RKO (cell line): ENCODE measurements around the gene LIME1.

Experiments used
- DNase-seq: peaks from one replicate; pipeline ENCODE4 v3.0.0-alpha.2; 2016; ENCODE audit warnings: low spot score

LIME1 gene, protein sequence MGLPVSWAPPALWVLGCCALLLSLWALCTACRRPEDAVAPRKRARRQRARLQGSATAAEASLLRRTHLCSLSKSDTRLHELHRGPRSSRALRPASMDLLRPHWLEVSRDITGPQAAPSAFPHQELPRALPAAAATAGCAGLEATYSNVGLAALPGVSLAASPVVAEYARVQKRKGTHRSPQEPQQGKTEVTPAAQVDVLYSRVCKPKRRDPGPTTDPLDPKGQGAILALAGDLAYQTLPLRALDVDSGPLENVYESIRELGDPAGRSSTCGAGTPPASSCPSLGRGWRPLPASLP

DNA sequence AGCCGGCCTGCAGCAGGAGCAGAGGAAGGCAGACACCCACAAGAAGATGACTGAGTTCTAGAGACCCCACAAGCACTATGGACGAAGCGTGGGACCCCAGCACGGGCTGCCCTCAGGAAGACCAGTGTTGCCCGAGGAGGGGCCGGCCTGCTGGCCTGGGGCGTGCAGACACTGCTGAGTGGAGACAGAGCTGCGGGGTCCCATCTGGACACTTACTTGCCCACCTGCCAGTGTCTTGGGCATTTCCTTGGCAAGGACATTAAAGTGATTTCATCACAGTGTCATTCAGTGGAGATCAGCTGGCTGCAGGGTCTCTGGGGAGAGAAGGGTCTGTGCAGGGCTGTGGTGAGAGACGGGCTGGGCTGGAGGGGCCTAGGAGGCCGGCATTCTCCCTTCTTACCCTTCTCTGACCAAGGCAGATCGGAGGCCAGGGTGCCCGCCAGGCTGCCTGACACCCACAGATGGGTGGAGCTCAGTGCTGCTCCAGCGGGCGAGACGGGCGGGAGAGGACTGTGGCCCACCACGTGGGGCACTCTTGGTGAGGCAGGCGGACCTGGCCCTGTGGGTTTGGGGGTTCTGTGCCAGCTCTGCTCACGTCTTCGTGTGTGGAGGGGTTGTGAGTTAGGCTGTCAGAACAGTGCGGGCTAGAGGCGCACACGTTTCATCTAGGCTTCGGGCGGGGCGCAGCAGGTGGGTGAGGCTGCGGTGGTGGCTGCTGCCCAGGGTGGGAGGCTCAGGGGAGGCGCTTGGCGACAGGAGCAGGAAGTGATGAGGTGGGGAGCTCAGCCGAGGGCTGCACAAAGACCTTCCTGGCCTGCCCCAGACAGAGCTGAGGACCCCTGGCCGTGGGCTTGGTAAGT, at the start of gene LIME1:
LIME1 (plus strand) TSS at position 806 of the 860 bp plus-strand sequence. CDS start 886 bp downstream, outside the sequence.
- no peak for DNase-seq

DNA sequence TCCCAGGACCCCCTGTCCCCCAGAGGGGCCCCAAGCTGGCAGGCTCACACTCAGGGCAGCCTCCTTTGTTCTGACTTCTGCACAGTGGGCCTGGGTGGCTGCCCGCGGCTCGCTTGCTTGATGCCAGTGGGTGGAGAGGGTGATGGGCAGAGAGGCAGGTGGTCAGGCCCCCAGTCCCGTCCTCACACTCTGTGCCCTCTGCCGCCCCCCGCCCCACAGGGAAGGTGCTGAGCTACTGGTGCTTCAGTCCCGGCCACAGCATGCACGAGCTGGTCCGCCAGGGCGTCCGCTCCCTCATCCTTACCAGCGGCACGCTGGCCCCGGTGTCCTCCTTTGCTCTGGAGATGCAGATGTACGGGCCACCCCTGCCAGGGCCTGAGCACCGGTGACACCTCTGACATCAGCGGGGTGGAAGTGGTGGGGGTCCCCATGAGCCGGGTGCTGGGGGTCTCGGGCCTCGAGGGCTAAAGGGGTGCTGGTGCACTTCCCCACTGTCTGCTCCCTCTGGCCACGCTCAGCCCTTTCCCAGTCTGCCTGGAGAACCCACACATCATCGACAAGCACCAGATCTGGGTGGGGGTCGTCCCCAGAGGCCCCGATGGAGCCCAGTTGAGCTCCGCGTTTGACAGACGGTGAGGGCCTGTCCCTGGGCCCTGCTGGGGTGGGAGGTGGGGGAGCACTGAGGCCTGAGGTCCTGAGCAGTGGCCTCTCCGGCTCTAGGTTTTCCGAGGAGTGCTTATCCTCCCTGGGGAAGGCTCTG, 48.9 kb upstream of the LIME1 start:
- no peak for DNase-seq

DNA sequence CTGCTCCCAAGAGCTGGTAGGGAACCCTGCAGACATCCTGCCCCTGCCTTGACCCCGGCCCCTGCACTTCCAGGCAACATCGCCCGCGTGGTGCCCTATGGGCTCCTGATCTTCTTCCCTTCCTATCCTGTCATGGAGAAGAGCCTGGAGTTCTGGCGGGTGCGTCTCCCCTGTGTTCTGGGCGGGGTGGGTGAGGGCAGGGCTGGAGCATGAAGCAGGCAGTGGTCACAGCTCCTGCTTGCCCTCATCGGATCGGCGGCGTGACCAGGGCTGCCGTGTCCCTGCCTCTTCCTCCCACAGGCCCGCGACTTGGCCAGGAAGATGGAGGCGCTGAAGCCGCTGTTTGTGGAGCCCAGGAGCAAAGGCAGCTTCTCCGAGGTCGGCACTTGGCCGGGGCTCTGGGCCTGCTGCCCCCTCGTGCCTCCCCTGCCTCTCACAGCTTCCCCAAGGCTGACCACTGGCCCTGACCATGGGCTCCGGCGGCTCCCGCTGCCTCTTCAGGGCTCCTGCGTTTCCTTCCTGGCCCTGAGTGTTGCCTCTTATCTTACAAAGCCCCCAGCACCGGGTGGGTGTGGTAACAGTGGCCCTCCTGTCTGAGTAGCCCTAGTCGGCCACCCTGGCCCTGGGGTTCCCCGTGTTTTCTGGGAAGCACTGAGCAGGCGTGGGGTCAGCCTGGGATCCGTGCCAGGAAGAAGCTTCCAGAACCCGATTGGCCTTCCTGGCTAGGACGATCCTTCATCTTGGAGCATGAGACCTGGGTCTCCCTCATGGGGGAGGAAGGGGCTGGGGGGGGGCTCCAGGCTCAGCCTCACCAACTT, 48.0 kb upstream of the LIME1 start:
- DNase-seq = no peak

DNA sequence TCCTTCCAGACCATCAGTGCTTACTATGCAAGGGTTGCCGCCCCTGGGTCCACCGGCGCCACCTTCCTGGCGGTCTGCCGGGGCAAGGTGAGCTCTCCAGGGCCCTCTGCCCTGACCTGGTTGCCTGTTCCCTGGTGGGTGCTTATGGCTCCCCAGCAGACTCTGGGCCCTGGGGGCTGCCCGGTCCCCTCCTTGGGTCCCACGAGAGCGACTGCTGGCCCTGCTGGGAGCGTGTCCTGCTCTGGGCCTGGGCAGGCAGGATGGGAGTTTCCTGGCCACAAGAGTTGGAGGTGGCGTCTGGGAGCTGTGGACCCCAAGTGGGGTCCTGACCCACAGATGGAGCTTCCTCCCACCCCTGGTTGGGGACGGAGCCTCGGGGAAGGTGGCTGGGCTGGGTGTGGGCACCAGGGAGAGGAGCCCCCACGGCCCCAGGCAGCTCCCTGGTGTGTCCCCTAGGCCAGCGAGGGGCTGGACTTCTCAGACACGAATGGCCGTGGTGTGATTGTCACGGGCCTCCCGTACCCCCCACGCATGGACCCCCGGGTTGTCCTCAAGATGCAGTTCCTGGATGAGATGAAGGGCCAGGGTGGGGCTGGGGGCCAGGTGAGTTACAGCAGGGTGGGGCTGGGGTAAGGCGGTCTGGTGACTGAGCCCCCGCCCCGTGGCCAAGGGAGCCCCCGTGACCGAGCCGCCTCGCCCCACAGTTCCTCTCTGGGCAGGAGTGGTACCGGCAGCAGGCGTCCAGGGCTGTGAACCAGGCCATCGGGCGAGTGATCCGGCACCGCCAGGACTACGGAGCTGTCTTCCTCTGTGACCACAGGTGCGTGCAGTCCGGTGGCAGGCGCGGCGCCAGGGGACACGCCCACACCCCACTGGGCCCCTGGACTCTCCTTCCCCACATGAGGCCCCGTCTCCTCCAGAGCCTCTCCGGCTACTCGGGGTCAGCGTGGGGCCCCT, 47.1 kb upstream of the LIME1 start:
- DNase-seq = no peak

DNA sequence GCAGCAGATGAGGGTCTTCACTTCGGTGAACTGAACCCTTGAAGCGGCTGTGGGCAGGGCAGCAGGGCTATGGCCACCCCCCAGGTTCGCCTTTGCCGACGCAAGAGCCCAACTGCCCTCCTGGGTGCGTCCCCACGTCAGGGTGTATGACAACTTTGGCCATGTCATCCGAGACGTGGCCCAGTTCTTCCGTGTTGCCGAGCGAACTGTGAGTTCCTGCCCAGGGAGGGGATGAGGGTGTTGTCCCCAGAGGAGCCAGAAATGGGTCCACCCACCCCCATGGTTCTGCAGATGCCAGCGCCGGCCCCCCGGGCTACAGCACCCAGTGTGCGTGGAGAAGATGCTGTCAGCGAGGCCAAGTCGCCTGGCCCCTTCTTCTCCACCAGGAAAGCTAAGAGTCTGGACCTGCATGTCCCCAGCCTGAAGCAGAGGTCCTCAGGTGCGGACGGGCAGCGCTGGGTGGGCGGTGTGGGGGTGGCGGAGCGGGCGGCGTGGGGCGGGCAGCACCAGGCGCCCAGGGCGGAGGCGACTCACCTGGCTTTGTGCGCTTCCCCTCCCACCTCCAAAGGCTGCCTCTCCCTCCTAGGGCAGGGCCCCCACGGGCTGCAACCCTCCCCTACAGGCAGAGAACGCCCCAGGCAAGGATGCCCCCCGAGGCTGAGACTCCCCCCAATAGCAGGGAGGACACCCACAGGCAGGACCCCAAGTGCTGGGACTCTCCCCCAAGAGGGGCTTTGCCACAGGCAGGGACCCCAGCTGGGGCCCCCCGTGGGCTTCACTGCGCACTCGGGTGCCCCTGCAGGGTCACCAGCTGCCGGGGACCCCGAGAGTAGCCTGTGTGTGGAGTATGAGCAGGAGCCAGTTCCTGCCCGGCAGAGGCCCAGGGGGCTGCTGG, 46.2 kb upstream of the LIME1 start:
- DNase-seq = no peak

DNA sequence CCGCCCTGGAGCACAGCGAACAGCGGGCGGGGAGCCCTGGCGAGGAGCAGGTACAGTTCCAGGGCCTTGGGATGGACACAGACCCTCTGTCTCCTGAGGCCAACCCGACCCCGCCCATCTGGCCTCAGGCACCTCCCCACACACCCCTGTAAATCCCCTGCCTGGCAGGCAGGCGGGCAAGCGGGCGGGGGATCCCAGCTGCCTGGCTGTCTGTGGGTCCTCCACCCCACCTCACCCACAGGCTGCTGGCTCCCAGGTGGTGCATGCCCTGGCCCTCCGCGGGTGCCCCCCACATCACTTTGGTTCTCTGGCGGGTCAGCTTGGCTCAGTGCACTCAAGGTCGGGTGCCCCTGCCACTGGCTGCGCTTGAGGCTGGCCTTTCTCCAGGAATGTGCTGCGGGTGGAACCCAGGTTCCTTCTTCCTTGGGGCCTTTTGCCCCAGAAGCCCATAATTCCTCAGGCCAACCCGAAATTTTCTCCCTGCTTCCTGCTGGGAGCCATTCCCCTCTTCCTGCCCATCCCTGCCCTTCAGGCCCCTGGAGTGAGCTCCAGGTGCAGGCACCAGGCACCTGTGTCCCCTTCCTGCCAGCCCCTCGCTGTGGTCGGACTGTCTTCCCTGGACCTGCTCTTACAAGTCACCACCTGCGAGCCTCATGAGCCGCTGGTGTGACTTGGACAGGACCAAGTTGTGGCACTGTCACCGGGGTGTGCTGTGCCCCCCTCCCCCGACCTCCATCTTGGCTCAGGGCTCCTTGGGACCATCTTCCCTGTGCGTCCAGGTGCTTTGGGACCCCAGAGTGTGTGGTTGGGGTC, 45.4 kb upstream of the LIME1 start:
- DNase-seq = no peak

DNA sequence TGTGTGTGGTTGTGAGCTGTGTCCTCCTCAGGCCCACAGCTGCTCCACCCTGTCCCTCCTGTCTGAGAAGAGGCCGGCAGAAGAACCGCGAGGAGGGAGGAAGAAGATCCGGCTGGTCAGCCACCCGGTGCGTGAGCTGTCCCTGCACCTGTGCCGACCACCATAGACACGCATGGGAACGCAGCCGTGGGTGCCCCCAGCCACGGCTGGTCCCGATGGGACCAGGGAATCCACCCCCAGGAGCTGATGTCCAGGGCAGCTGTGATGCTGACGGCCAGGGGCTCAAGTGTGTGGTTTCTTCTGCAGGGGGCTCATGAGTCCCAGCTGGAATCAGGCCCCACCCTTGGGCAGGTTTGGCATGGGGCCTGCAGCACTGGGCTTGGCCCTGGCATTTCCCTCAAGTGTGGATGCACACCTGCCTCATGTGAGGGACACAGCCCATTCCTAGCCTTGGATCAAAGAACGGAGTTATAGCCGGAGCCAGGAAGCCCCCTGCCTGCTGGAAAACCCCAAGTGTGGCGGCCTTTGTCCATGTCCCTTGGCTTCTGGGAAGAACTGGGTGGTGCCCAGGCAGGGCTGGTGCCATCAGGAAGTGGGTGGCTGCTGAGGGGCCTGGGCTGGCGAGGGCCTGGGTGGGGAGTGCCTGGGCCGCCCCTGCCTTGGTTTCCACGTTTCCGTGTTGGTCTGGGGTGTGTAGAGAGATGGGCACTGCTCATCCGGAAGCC, 44.6 kb upstream of the LIME1 start:
- no peak for DNase-seq

DNA sequence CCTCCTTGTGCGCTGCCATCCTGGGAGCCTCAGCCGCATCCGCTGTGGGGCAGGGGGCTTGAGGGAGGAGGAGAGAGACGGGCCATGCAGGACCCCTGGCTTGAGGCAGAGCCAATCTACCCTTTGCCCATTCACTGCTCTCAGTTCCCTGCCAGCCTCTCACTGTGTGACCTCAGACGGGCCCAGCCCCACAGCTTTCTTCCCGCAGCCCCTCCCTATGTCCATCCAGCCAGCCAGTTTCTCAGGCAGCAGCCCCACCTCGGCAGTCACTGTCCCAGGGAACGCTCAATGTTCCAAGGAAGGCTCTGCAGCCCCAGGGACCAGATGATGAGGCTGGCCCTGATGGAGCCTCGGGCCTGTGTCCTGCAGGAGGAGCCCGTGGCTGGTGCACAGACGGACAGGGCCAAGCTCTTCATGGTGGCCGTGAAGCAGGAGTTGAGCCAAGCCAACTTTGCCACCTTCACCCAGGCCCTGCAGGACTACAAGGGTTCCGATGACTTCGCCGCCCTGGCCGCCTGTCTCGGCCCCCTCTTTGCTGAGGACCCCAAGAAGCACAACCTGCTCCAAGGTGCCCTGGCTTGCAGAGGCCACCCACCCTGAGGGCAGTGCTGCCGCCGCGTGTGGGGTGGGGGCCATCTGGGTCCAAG, 43.9 kb upstream of the LIME1 start:
- DNase-seq = no peak

DNA sequence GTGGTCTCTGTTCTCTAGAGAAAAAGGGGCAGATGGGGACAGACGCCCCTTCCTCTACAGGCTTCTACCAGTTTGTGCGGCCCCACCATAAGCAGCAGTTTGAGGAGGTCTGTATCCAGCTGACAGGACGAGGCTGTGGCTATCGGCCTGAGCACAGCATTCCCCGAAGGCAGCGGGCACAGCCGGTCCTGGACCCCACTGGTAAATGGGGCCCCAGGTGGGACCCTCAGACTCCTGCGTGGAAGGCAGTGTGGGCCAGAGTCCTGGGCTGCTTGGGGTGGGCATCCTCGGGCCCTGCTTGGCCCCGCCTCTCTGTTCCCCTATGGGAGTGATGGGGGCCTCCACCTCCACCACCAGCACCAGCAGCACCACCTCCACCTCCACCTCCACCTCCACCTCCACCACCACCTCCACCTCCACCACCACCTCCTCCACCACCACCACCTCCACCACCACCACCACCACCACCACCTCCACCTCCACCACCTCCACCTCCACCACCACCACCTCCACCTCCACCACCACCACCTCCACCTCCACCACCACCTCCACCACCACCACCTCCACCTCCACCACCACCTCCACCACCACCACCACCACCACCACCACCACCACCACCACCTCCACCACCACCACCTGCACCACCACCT, 43.3 kb upstream of the LIME1 start:
- no peak for DNase-seq

DNA sequence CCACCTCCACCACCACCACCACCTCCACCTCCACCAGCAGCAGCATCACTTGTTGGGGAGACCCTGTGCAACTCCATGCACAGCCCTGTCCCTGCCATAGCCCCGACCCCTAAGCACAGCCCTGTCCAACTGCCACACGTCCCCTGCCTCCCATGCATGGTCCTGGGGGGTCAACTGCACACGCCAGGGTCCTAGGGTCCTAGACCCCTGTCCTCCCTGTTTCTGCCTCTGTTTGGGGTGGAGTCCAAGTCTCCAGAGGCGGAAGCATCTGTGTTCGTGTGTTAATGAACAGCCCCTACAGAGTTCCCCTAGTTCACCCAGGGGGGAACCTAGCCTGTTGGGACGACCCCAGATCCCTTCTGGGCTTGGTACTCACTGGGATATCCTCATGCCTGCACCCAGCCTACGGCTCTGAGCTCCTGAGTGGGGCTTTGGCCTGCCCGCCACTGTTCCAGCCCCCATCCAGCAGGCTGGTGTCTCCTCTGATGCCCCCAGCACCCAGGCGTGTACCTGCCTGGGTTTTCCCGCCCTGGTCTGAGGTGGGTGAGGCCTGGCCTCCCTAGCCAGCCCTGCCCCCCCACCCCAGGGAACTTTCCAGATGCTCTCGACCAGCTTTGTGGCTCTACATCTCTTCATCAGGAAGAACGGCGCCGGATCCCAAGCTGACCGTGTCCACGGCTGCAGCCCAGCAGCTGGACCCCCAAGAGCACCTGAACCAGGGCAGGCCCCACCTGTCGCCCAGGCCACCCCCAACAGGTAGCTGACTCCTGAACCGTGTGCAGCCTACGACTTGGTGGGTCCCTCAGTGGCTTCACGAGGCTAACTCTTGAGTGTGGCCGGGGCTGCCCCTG, 42.5 kb upstream of the LIME1 start:
- DNase-seq = no peak

DNA sequence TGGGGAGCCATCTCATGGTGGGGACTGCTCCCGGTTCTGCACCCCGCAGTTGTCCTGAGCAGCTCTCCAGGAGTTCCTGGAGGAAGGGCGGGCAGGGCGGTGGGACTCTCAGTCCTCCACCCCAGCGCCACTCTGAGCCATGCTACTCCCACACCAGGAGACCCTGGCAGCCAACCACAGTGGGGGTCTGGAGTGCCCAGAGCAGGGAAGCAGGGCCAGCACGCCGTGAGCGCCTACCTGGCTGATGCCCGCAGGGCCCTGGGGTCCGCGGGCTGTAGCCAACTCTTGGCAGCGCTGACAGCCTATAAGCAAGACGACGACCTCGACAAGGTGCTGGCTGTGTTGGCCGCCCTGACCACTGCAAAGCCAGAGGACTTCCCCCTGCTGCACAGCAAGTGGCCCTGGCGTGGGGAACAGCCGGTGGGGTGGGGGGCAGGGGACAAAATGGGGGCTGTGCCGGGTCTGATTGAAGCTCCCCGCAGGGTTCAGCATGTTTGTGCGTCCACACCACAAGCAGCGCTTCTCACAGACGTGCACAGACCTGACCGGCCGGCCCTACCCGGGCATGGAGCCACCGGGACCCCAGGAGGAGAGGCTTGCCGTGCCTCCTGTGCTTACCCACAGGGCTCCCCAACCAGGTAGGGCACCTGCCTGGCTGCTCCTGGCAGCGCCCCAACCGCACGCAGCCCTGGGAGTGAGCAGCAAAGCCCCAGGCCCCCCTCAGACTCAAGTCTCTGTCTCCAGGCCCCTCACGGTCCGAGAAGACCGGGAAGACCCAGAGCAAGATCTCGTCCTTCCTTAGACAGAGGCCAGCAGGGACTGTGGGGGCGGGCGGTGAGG, 41.7 kb upstream of the LIME1 start:
- no peak for DNase-seq

DNA sequence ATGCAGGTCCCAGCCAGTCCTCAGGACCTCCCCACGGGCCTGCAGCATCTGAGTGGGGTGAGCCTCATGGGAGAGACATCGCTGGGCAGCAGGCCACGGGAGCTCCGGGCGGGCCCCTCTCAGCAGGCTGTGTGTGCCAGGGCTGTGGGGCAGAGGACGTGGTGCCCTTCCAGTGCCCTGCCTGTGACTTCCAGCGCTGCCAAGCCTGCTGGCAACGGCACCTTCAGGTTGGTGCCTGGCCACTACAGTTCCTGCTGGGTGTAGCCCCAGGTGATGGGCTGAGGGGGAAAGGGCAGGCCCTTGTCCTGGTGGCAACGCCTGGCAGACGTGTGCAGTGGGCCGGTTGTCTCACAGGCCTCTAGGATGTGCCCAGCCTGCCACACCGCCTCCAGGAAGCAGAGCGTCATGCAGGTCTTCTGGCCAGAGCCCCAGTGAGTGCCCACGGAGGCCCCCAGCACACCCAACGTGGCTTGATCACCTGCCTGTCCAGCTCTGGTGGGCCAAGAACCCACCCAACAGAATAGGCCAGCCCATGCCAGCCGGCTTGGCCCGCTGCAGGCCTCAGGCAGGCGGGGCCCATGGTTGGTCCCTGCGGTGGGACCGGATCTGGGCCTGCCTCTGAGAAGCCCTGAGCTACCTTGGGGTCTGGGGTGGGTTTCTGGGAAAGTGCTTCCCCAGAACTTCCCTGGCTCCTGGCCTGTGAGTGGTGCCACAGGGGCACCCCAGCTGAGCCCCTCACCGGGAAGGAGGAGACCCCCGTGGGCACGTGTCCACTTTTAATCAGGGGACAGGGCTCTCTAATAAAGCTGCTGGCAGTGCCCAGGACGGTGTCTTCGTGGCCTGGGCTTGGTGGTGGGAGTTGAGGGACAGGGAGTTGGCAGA, 40.8 kb upstream of the LIME1 start:
- DNase-seq = no peak

DNA sequence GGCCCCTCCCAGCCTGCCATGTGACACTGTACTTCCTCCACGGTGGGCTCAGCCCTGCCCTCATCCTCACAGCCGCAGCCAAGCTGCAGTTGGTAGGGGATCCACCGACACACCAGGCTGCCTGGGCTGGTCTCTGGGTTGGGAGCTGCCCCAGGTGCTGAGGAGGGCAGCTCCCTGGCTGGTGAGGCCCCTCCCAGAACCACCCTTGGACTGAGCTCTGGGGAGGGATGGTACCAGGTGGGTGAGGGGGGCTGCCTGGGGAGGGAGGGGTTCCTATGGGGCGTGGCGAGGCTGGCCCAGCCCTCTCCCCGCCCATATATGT, 40.2 kb upstream of the LIME1 start:
- DNase-seq = no peak

DNA sequence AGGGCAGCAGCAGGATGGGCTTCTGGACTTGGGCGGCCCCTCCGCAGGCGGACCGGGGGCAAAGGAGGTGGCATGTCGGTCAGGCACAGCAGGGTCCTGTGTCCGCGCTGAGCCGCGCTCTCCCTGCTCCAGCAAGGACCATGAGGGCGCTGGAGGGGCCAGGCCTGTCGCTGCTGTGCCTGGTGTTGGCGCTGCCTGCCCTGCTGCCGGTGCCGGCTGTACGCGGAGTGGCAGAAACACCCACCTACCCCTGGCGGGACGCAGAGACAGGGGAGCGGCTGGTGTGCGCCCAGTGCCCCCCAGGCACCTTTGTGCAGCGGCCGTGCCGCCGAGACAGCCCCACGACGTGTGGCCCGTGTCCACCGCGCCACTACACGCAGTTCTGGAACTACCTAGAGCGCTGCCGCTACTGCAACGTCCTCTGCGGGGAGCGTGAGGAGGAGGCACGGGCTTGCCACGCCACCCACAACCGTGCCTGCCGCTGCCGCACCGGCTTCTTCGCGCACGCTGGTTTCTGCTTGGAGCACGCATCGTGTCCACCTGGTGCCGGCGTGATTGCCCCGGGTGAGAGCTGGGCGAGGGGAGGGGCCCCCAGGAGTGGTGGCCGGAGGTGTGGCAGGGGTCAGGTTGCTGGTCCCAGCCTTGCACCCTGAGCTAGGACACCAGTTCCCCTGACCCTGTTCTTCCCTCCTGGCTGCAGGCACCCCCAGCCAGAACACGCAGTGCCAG, 39.7 kb upstream of the LIME1 start, which contains the start of gene TNFRSF6B:
TNFRSF6B (plus strand) TSS at position 25 of the 729 bp plus-strand sequence; CDS start at position 141, 116 bp downstream.
- no peak for DNase-seq
